ENCODE results near the gene FCN1. TPM values are rescaled to one million over a fixed set of nuclear protein-coding genes. Genes with fewer than 3 reads are reported as not detected.

The FCN1 gene
- total RNA-seq, 1 donor: not detected

DNA sequence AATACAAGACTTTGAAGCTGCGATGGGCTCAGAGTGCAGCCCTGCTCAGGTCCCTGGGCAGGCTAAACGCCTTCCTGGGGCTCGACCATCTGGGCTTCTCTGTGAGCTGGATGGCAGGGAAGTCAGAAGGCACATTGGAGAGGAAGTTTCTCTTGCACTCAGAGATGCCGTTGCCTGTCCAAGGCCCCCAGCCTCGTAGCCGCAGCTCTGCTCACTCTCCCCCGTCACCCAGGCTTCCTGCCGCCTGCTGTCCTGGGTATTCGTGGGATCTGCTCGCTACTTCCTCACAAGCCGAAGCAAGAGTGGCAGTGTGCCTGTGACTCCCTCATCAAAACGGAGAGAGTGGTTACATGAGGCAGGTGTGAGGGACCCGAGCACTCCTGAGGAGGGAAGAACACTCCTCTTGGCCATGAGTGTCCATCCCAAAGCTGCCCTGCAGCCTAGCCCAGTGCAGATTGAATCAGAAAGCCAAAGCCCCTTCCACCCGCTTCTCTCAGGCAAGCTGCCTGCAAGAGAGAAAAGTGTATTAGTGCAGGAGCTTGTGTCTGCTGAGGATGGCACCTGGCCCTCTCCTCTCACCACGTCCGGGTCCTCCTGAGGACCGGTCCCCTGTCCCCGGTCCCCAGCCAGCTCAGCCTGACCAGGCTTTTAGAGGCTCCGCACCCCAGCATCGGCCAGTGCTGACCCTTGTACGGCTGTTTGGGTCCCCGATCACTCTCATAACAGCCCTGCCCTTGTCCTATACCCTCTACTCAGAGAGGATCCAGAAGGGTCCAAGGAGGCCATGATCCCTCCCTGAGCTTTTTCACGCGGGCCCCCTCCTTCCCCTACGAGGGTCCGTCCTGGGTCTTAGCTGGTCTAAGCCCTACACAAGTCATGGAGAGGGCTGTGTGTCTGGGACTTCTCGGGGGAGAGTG is 29.8 kb downstream of the FCN1 start:
- Histone ChIP-seq H4K20me1 (ENCODE audit: insufficient read depth, low read length) (no peaks in the 10 kb centered on the region), H3K27ac (ENCODE audit: low read depth, low read length) (no peak overlapping the region), H3K9me3 (ENCODE audit: low read depth, low read length) (no peaks in the 10 kb centered on the region), H3K79me2 (ENCODE audit: insufficient read depth, low read length) (no peaks in the 10 kb centered on the region), H2AFZ (ENCODE audit: low read length) (no peak overlapping the region), H3K4me1 (ENCODE audit: insufficient read depth, low read length) (no peaks in the 10 kb centered on the region), H3K4me3 (ENCODE audit: insufficient read depth, low read length) (no peak overlapping the region), H3K4me2 (ENCODE audit: insufficient read depth, low read length) (no peak overlapping the region), H3K27me3 (ENCODE audit: insufficient read depth, low read length) (peaks cover 4% of the 10 kb centered on the region), H3K36me3 (ENCODE audit: insufficient read depth, low read length) (no peaks in the 10 kb centered on the region)
- no peak for DNase-seq (ENCODE audit: insufficient read length, low spot score, missing footprints)
- TF ChIP-seq, protein P1, sequence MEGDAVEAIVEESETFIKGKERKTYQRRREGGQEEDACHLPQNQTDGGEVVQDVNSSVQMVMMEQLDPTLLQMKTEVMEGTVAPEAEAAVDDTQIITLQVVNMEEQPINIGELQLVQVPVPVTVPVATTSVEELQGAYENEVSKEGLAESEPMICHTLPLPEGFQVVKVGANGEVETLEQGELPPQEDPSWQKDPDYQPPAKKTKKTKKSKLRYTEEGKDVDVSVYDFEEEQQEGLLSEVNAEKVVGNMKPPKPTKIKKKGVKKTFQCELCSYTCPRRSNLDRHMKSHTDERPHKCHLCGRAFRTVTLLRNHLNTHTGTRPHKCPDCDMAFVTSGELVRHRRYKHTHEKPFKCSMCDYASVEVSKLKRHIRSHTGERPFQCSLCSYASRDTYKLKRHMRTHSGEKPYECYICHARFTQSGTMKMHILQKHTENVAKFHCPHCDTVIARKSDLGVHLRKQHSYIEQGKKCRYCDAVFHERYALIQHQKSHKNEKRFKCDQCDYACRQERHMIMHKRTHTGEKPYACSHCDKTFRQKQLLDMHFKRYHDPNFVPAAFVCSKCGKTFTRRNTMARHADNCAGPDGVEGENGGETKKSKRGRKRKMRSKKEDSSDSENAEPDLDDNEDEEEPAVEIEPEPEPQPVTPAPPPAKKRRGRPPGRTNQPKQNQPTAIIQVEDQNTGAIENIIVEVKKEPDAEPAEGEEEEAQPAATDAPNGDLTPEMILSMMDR (IDR thresholded peaks at IDR 0.05; ENCODE audit: extremely low read depth, low read depth, low read length): no peak

DNA sequence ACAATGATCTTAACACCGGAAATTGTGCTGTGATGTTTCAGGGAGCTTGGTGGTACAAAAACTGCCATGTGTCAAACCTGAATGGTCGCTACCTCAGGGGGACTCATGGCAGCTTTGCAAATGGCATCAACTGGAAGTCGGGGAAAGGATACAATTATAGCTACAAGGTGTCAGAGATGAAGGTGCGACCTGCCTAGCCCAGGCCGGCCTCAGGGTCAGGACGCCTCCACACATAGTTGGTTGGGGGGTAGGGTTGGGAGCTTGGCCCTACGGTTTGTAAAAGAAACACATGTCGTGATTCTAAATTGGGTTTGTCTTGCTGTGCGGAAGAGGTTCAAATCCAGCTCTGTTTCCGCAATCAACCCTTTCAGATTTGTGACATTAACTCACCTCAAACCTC is 30.5 kb downstream of the FCN1 start:
- no peak for DNase-seq (ENCODE audit: insufficient read length, low spot score, missing footprints)
- no peak overlapping the region for H3K4me2 ChIP-seq (ENCODE audit: insufficient read depth, low read length)
- no peaks in the 10 kb centered on the region for H3K9me3 ChIP-seq (ENCODE audit: low read depth, low read length)
- H4K20me1 ChIP-seq (ENCODE audit: insufficient read depth, low read length): no peaks in the 10 kb centered on the region
- no peak overlapping the region for H2AFZ ChIP-seq (ENCODE audit: low read length)
- H3K27me3 ChIP-seq (ENCODE audit: insufficient read depth, low read length): peaks cover 4% of the 10 kb centered on the region
- H3K36me3 ChIP-seq (ENCODE audit: insufficient read depth, low read length): no peaks in the 10 kb centered on the region
- H3K27ac ChIP-seq (ENCODE audit: low read depth, low read length): no peak overlapping the region
- no peaks in the 10 kb centered on the region for H3K4me1 ChIP-seq (ENCODE audit: insufficient read depth, low read length)
- TF ChIP-seq, protein P1 (IDR thresholded peaks at IDR 0.05; ENCODE audit: extremely low read depth, low read depth, low read length): no peak
- H3K79me2 ChIP-seq (ENCODE audit: insufficient read depth, low read length): no peaks in the 10 kb centered on the region
- H3K4me3 ChIP-seq (ENCODE audit: insufficient read depth, low read length): no peak overlapping the region

DNA sequence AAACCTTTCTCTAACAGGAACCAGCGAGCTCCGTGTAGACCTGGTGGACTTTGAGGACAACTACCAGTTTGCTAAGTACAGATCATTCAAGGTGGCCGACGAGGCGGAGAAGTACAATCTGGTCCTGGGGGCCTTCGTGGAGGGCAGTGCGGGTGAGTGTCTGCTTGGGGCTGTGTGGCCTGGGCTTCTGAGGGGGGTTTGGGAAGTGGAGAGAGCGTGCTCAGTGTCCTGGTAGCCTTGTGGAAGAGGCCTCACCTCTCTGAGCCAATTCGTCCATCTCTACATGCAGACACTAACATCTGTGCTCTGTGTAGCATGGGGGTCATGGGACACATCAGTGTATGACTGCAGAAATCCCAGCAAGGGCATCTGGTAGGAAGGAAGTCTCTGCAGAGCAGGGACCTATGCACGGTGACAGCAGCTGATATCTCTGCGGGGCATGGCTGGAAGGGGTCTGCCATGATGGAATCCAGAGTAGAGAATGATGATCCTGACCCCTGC is 31.2 kb downstream of the FCN1 start:
- no peak overlapping the region for H3K4me3 ChIP-seq (ENCODE audit: insufficient read depth, low read length)
- no peaks in the 10 kb centered on the region for H3K36me3 ChIP-seq (ENCODE audit: insufficient read depth, low read length)
- H3K4me2 ChIP-seq (ENCODE audit: insufficient read depth, low read length): no peak overlapping the region
- no peaks in the 10 kb centered on the region for H3K4me1 ChIP-seq (ENCODE audit: insufficient read depth, low read length)
- DNase-seq (ENCODE audit: insufficient read length, low spot score, missing footprints): no peak
- H3K27me3 ChIP-seq (ENCODE audit: insufficient read depth, low read length): peaks cover 4% of the 10 kb centered on the region
- no peak overlapping the region for H3K27ac ChIP-seq (ENCODE audit: low read depth, low read length)
- no peaks in the 10 kb centered on the region for H3K9me3 ChIP-seq (ENCODE audit: low read depth, low read length)
- H4K20me1 ChIP-seq (ENCODE audit: insufficient read depth, low read length): no peaks in the 10 kb centered on the region
- H3K79me2 ChIP-seq (ENCODE audit: insufficient read depth, low read length): no peaks in the 10 kb centered on the region
- no peak overlapping the region for H2AFZ ChIP-seq (ENCODE audit: low read length)
- TF ChIP-seq, protein P1 (IDR thresholded peaks at IDR 0.05; ENCODE audit: extremely low read depth, low read depth, low read length): no peak

DNA sequence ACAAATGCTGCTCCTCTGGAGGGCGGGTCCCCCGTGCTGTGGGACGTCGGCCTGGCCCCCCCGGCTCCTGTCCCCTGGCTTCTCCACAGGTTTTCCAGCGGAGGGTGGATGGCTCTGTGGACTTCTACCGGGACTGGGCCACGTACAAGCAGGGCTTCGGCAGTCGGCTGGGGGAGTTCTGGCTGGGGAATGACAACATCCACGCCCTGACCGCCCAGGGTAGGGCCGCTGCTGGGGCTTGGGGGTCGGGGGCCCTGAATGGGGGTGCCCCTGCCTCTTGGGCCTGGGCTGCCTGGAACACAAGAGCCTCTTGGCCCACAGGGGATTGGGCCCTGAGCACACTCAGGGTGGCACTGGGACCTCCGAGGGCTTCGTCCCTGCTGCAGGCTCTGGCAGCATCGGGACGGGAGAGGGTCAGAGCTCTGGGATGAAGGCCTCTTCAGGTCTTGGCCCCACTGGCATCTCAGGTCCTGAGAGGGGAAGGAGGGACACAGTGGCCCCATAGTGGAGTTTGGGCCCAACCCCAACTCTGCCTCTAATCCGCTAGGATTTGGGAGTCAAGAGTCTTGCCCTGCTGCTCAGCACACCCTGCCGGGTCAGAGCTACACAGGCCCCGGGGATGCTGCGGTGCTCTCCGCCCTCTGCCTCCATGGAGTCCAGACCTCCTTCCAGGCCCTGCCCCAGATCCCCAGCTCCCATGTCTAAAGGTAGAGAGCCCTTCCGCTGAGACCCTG is 31.9 kb downstream of the FCN1 start:
- peaks cover 4% of the 10 kb centered on the region for H3K27me3 ChIP-seq (ENCODE audit: insufficient read depth, low read length)
- no peak overlapping the region for H3K4me3 ChIP-seq (ENCODE audit: insufficient read depth, low read length)
- H4K20me1 ChIP-seq (ENCODE audit: insufficient read depth, low read length): no peaks in the 10 kb centered on the region
- no peak overlapping the region for H3K27ac ChIP-seq (ENCODE audit: low read depth, low read length)
- no peak overlapping the region for H3K4me2 ChIP-seq (ENCODE audit: insufficient read depth, low read length)
- H3K9me3 ChIP-seq (ENCODE audit: low read depth, low read length): no peaks in the 10 kb centered on the region
- no peaks in the 10 kb centered on the region for H3K79me2 ChIP-seq (ENCODE audit: insufficient read depth, low read length)
- DNase-seq (ENCODE audit: insufficient read length, low spot score, missing footprints): no peak
- no peaks in the 10 kb centered on the region for H3K36me3 ChIP-seq (ENCODE audit: insufficient read depth, low read length)
- H2AFZ ChIP-seq (ENCODE audit: low read length): no peak overlapping the region
- H3K4me1 ChIP-seq (ENCODE audit: insufficient read depth, low read length): no peaks in the 10 kb centered on the region
- TF ChIP-seq, protein P1 (IDR thresholded peaks at IDR 0.05; ENCODE audit: extremely low read depth, low read depth, low read length): no peak

Data from osteoblast (primary cell).